Sigmoid colon (tissue), 7 donors: ENCODE measurements around the gene CAMK2N1. TPM values are rescaled to one million over a fixed set of nuclear protein-coding genes. Genes with fewer than 3 reads are reported as not detected.

ENCODE experiments used
- DNase-seq: peaks from one replicate; pipeline ENCODE4 v3.0.0-alpha.2; 2019
- H3K27ac ChIP-seq, 4 donors: fragments of 200-600 bp; sonication (generic); one replicate each; pipeline ENCODE4 v1.5.1; 2016 to 2019; ENCODE audit warnings: mild to moderate bottlenecking in 1 of 4
- H3K27me3 ChIP-seq, 3 donors: fragments of 200-600 bp; sonication (generic); one replicate each; pipeline ENCODE4 v1.5.1; 2019; ENCODE audit warnings: mild to moderate bottlenecking in 1 of 3
- H3K36me3 ChIP-seq, 4 donors: fragments of 200-600 bp; sonication (generic); one replicate each; pipeline ENCODE4 v1.5.1; 2016 to 2019
- H3K4me1 ChIP-seq, 4 donors: fragments of 200-600 bp; sonication (generic); one replicate each; pipeline ENCODE4 v1.5.1; 2017 to 2019
- H3K4me3 ChIP-seq, 4 donors: fragments of 200-600 bp; sonication (generic); one replicate each; pipeline ENCODE4 v1.5.1; 2017 to 2019; ENCODE audit warnings: mild to moderate bottlenecking in 2 of 4, moderate library complexity in 1 of 4
- H3K9me3 ChIP-seq, 4 donors: fragments of 200-600 bp in 3 of 4; sonication (generic) in 3 of 4; one replicate each; pipeline versions ENCODE4 v1.5.1 to v1.6.1; 2013 to 2019
- EP300 ChIP-seq, 4 donors: sonication (generic); formaldehyde crosslinking; IDR thresholded peaks; one replicate each; pipeline ENCODE4 v1.6.1; 2017; ENCODE audit warnings: antibody characterized with exemption in 4 of 4
- POLR2A ChIP-seq, 2 donors: fragments of 450-650 bp; IDR thresholded peaks; one replicate each; pipeline ENCODE4 v1.6.1; 2016; ENCODE audit warnings: antibody characterized with exemption in 2 of 2, mild to moderate bottlenecking in 2 of 2, moderate library complexity in 2 of 2
- POLR2AphosphoS5 ChIP-seq, 4 donors: sonication (generic); formaldehyde crosslinking; IDR thresholded peaks; one replicate each; pipeline ENCODE4 v1.6.1; 2017; ENCODE audit warnings: antibody characterized with exemption in 4 of 4
- WGBS, 2 donors: extraction: QIAGEN DNeasy Blood & Tissue Kit; methylation state at CpG; one replicate each; pipeline ENCODE4 v1.1.7; 2013; 5-methylcytosine and 5-hydroxymethylcytosine counted together
- intact Hi-C: fragments of 100-400 bp; cut with DNase I; formaldehyde crosslinking; loops from one replicate; pipeline ENCODE4 v1.15.1; 2023
- polyA plus RNA-seq, 3 donors: library from polyadenylated mRNA; stranded (reverse); fragments of 200-250 nt; gene quantifications; one replicate each; pipeline ENCODE4 v1.2.3, GENCODE V29; 2013
- total RNA-seq, 4 donors: library from RNA; depleted of rRNA; stranded (reverse); fragments of >200 nt; gene quantifications; one replicate each; pipeline ENCODE4 v1.1.0, GENCODE V29; 2016
- TF ChIP-seq, protein P1 (sequence below), 4 experiments: fragments of 450-650 bp in 3 of 4; fragments of 200-600 bp in 1 of 4; IDR thresholded peaks; one replicate each; pipeline ENCODE4 v1.5.1; 2016 to 2019; ENCODE audit warnings: antibody characterized with exemption in 4 of 4, mild to moderate bottlenecking in 3 of 4, moderate library complexity in 2 of 4
- donor health status: healthy with polysubstance abuse.
- donor health status: Bipolar disorder and iron deficiency.
- donor health status: healthy.

CAMK2N1 gene
- total and polyA plus RNA-seq, 7 donors = 18.3 to 247 (median 31.9) TPM

DNA sequence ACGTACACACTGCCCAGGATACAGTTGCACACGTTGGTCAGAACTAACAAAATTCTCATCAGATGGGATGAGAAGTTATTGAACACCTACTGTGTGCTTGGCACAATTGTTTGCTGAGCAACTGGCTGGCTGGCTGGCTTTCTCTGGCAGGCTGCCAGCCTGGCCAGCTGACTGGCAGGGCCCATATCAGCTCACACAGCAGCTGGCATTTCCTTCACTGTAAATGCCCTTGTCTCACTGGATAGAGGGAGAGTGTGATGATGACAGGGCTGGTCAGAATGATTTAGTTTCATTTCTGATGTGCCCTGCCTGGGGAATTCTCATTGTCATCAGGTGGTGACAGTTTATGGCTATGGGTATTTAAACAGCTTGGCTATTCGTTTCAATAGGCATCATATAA, 15.8 kb downstream of the CAMK2N1 start:
- H3K36me3 ChIP-seq = no peaks in the 10 kb centered on the region
- 19 to 57% methylated on average over 3 of the region's 3 CpGs for WGBS, 2 donors
- no peak overlapping the region for H3K4me3 ChIP-seq
- intact Hi-C loops = no loop called here
- DNase-seq = no peak
- peaks cover 0 to 5% (median 0%) of the 10 kb centered on the region in 4 donors for H3K4me1 ChIP-seq
- H3K27ac ChIP-seq = no peak overlapping the region
- TF ChIP-seq POLR2AphosphoS5 (IDR thresholded peaks at IDR 0.05) (no peak), EP300 (IDR thresholded peaks at IDR 0.05) (no peak), POLR2A (IDR thresholded peaks at IDR 0.05) (no peak)
- TF ChIP-seq, protein P1, sequence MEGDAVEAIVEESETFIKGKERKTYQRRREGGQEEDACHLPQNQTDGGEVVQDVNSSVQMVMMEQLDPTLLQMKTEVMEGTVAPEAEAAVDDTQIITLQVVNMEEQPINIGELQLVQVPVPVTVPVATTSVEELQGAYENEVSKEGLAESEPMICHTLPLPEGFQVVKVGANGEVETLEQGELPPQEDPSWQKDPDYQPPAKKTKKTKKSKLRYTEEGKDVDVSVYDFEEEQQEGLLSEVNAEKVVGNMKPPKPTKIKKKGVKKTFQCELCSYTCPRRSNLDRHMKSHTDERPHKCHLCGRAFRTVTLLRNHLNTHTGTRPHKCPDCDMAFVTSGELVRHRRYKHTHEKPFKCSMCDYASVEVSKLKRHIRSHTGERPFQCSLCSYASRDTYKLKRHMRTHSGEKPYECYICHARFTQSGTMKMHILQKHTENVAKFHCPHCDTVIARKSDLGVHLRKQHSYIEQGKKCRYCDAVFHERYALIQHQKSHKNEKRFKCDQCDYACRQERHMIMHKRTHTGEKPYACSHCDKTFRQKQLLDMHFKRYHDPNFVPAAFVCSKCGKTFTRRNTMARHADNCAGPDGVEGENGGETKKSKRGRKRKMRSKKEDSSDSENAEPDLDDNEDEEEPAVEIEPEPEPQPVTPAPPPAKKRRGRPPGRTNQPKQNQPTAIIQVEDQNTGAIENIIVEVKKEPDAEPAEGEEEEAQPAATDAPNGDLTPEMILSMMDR (IDR thresholded peaks at IDR 0.05) = no peak
- H3K9me3 ChIP-seq = no peaks in the 10 kb centered on the region
- no peaks in the 10 kb centered on the region for H3K27me3 ChIP-seq

DNA sequence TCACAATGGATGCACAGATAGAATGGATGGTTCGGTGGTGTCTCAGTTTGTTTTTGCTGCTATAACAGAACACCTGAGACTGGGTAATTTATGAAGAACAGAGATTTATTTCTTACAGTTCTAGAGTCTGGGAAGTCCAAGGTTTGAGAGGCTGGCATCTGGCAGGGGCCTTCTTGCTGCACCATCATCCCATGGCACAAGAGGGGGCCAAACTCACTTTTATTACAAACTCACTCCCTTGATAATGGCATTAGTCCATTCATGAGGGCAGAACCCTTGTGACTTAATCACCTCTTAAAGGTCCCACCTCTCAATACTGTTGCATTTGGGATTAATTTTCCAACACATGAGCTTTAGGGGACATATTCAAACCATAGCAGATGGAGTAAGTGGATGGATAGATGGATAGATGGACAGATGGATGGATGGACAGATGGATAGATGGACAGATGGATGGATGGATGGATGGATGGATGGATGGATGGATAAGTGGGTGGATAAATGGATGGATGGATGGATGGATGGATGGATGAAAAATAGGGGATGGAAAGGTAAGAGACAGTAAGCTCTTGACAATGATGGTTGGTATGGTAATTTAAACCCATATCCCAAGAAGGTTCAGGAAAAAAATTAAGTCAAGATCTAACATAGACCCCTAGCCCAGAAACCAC, 16.5 kb downstream of the CAMK2N1 start:
- TF ChIP-seq POLR2A (IDR thresholded peaks at IDR 0.05) (no peak), EP300 (IDR thresholded peaks at IDR 0.05) (no peak), POLR2AphosphoS5 (IDR thresholded peaks at IDR 0.05) (no peak)
- TF ChIP-seq, protein P1 (IDR thresholded peaks at IDR 0.05) = no peak
- Histone ChIP-seq H3K36me3 (no peaks in the 10 kb centered on the region), H3K27me3 (no peaks in the 10 kb centered on the region), H3K9me3 (no peaks in the 10 kb centered on the region), H3K4me3 (no peak overlapping the region), H3K4me1 (peaks cover 0 to 5% (median 0%) of the 10 kb centered on the region in 4 donors), H3K27ac (no peak overlapping the region)
- DNase-seq = no peak
- 92% methylated on average over 1 of the region's 1 CpG for WGBS, 2 donors
- intact Hi-C loops = no loop called here

DNA sequence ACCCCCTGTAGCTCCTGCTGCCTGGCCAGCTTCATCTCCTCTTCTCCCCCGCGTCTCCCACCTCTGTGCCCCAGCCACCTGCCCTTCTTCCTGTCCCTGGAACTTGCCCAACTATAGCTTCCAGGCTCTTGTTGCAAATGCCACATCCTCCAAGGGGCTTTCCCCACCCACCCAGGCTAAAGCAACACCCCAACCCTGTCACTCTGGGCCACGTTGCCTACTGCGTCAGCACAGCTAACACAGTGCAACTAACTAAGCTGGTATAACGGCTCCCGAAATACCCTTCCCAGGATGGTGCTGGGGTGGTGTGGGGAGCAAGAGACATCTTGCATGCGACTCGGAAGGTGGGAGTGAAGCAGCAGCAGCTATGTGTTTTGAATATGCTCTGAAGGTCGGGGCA, 19.7 kb downstream of the CAMK2N1 start:
- no peak for TF ChIP-seq EP300 (IDR thresholded peaks at IDR 0.05)
- TF ChIP-seq, protein P1 (IDR thresholded peaks at IDR 0.05) = no peak
- TF ChIP-seq POLR2A (IDR thresholded peaks at IDR 0.05) = no peak
- no peak for TF ChIP-seq POLR2AphosphoS5 (IDR thresholded peaks at IDR 0.05)
- WGBS, 2 donors = 77 to 82% methylated on average over 9 of the region's 9 CpGs
- H3K9me3 ChIP-seq = no peaks in the 10 kb centered on the region
- no peak overlapping the region for H3K4me3 ChIP-seq
- H3K4me1 ChIP-seq = no peaks in the 10 kb centered on the region
- no peak overlapping the region for H3K27ac ChIP-seq
- no peaks in the 10 kb centered on the region for H3K36me3 ChIP-seq
- H3K27me3 ChIP-seq = no peaks in the 10 kb centered on the region
- intact Hi-C loops = no loop called here
- no peak for DNase-seq

DNA sequence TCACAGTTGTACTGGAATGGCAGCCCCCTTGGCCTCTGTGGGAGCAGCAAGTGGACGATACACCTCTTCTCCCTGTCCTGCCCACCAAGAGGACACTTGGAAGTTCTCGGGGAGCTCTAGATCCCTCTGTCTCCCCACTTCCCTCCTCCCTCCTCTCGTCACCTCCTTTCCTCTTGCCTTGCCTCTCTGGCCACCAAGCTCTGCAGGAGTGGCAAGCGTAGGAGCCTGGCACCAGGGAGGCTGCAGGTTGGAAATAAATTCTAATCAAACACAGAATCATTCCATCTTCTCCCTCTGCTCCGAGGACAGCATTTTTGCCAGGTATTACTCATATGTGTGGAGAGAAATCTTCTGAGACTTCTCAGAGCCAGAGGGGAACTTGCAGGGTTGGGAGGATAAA, 20.8 kb downstream of the CAMK2N1 start:
- H3K4me1 ChIP-seq = no peaks in the 10 kb centered on the region
- DNase-seq = no peak
- intact Hi-C loops = no loop called here
- TF ChIP-seq EP300 (IDR thresholded peaks at IDR 0.05) (no peak), POLR2AphosphoS5 (IDR thresholded peaks at IDR 0.05) (no peak), POLR2A (IDR thresholded peaks at IDR 0.05) (no peak)
- TF ChIP-seq, protein P1 (IDR thresholded peaks at IDR 0.05) = no peak
- WGBS, 2 donors = 77 to 78% methylated on average over 5 of the region's 5 CpGs
- H3K27ac ChIP-seq = no peak overlapping the region
- H3K9me3 ChIP-seq = no peaks in the 10 kb centered on the region
- H3K4me3 ChIP-seq = no peak overlapping the region
- H3K36me3 ChIP-seq = no peaks in the 10 kb centered on the region
- no peaks in the 10 kb centered on the region for H3K27me3 ChIP-seq

DNA sequence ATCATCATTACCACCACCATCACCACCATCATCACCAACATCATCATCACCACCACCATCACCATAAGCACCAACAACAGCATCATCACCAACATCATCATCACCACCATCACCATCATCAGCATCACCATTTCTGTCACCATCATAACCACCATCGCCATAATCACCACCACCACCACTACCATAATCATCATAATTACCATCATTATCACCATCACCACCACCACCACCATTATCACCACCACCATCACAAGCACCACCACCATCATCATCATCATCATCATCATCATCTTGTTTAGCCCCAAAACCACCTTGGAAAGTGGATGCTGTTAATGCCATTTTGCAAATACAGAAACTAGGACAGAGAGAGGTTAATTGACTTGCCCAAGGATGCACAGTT, 22.5 kb downstream of the CAMK2N1 start:
- Histone ChIP-seq H3K9me3 (no peaks in the 10 kb centered on the region), H3K4me1 (no peaks in the 10 kb centered on the region), H3K27me3 (no peaks in the 10 kb centered on the region), H3K27ac (no peak overlapping the region), H3K36me3 (no peaks in the 10 kb centered on the region), H3K4me3 (no peak overlapping the region)
- no peak for TF ChIP-seq POLR2A (IDR thresholded peaks at IDR 0.05)
- TF ChIP-seq EP300 (IDR thresholded peaks at IDR 0.05) = no peak
- no peak for TF ChIP-seq POLR2AphosphoS5 (IDR thresholded peaks at IDR 0.05)
- TF ChIP-seq, protein P1 (IDR thresholded peaks at IDR 0.05) = no peak
- WGBS, 2 donors = 85 to 86% methylated on average over 1 of the region's 1 CpG
- intact Hi-C loops = no loop called here
- no peak for DNase-seq
